PC-9 (cell line): Measurements from ENCODE around the gene PPP1R11.

Source experiments
- CTCF ChIP-seq: fragments of 200-600 bp; sonication (generic); conservative IDR thresholded peaks from 2 replicates; pipeline ENCODE4 v1.6.1; 2017; ENCODE audit warnings: mixed run types, antibody characterized with exemption, mild to moderate bottlenecking, moderate library complexity
- EZH2 ChIP-seq: fragments of 200-600 bp; sonication (generic); IDR thresholded peaks from 2 replicates; pipeline ENCODE4 v1.8.0; 2017; ENCODE audit warnings: antibody characterized with exemption, low read depth

- no peak for TF ChIP-seq CTCF
- TF ChIP-seq EZH2, result no peak
These were observed 25.2 kb upstream of the PPP1R11 start for GRCh38 chr6:30041821-30042220.
